T-helper 17 cell (primary cell): ENCODE measurements around the gene GPD1L. TPM values are rescaled to one million over a fixed set of nuclear protein-coding genes. Genes with fewer than 3 reads are reported as not detected.
"Not testable (repeated sequence)": the region's sequence is repeated elsewhere in the genome, so short reads cannot be mapped to it uniquely, and the experiment has no call there.

ENCODE experiments used
- ATAC-seq: fragments of 150-1000 bp; cut with Tn5 transposase; 2 replicates; pipeline ENCODE4 v1.10.0; 2021; ENCODE audit warnings: mild to moderate bottlenecking, moderate library complexity
- DNase-seq, 3 donors: peaks; one replicate each; pipeline versions ENCODE4 v3.0.0 to v3.0.0-alpha.2; 2020 to 2021
- H3K9me3 ChIP-seq: one replicate; pipeline ENCODE4 v1.7.0; 2013; ENCODE audit warnings: low read length, mild to moderate bottlenecking; ENCODE audit not compliant: control insufficient read depth, poor library complexity, severe bottlenecking
- H3K27ac Mint-ChIP-seq: one replicate; pipeline ENCODE4 v1.8.0; 2022; ENCODE audit warnings: mild to moderate bottlenecking, moderate library complexity, mixed read lengths
- H3K27me3 Mint-ChIP-seq: one replicate; pipeline ENCODE4 v1.8.0; 2022; ENCODE audit warnings: mixed read lengths
- H3K36me3 Mint-ChIP-seq: one replicate; pipeline ENCODE4 v1.8.0; 2022; ENCODE audit warnings: low read depth, mixed read lengths
- H3K4me1 Mint-ChIP-seq: one replicate; pipeline ENCODE4 v1.8.0; 2022; ENCODE audit warnings: mild to moderate bottlenecking, mixed read lengths
- H3K4me3 Mint-ChIP-seq: one replicate; pipeline ENCODE4 v1.8.0; 2022; ENCODE audit warnings: mild to moderate bottlenecking, moderate library complexity, mixed read lengths
- total RNA-seq, 4 donors: library from RNA in 2 of 4; stranded (reverse) in 2 of 4; gene quantifications; one replicate each; pipeline ENCODE4 v1.2.3 and lab custom pipeline; 2022 to 2026

GPD1L gene
- total RNA-seq, 2 donors from 2014 or later: 24.1 to 32.6 TPM

GRCh38 chr3:32089476-32089875, 16.9 kb upstream of the GPD1L start:
- Mint-ChIP-seq H3K4me1 (peaks cover 9% of the 10 kb centered on the region), H3K36me3 (no peaks in the 10 kb centered on the region), H3K27me3 (peaks cover 8% of the 10 kb centered on the region), H3K4me3 (no peak overlapping the region), H3K27ac (no peak overlapping the region)
- ATAC-seq: no peak
- no peaks in the 10 kb centered on the region for H3K9me3 ChIP-seq
- no peak for DNase-seq

DNA sequence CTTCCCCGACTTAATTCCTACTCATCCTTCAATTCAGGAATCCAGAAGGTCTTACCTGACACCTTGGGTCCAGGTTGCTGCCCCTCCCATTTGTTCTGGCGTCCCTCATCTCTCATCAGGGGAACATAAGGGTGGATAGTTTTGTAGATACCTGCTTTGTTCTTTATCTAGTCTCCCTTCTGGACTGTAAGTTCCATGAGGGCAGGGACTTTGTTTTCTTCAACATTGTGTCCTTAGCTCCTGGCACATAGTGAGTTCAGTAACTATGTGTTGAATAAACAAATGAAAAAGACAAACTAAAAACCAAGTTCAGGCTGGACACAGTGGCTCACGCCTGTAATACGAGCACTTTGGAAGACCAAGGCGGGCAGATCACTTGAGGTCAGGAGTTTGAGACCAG, 13.2 kb upstream of the GPD1L start:
- ATAC-seq: no peak
- Mint-ChIP-seq H3K4me1 (peaks cover 9% of the 10 kb centered on the region), H3K36me3 (no peaks in the 10 kb centered on the region), H3K27me3 (peaks cover 14% of the 10 kb centered on the region), H3K4me3 (no peak overlapping the region), H3K27ac (peak overlapping the region; percentile 76)
- DNase-seq: no peak
- no peaks in the 10 kb centered on the region for H3K9me3 ChIP-seq

DNA sequence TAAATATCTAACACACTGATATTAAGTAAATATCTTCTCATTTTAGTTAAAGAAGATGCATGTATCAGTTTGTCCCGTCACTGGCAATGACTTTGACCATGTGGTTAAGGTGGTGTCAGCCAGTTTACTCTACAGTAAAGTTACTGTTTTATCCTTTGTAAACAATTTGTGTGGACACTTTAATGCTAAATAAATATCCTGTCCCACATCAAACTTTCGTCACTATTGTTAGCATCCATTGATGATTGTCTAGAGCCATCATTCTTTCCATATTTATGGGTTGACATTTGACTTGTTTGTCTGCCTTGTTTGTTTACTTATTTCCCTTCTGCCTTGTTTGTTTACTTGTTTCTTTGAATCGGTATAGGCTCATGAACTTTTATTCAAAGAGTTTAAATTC, 11.0 kb upstream of the GPD1L start:
- Mint-ChIP-seq H3K27ac (no peak overlapping the region), H3K4me3 (no peak overlapping the region), H3K36me3 (no peaks in the 10 kb centered on the region), H3K27me3 (peaks cover 14% of the 10 kb centered on the region), H3K4me1 (peaks cover 9% of the 10 kb centered on the region)
- no peaks in the 10 kb centered on the region for H3K9me3 ChIP-seq
- no peak for ATAC-seq
- no peak for DNase-seq

GRCh38 chr3:32097768-32098167, 8.7 kb upstream of the GPD1L start:
- Mint-ChIP-seq H3K4me3 (no peak overlapping the region), H3K27ac (no peak overlapping the region), H3K27me3 (peaks cover 11% of the 10 kb centered on the region), H3K36me3 (no peaks in the 10 kb centered on the region), H3K4me1 (no peaks in the 10 kb centered on the region)
- ATAC-seq (no peak), DNase-seq (no peak)
- H3K9me3 ChIP-seq: no peaks in the 10 kb centered on the region

DNA sequence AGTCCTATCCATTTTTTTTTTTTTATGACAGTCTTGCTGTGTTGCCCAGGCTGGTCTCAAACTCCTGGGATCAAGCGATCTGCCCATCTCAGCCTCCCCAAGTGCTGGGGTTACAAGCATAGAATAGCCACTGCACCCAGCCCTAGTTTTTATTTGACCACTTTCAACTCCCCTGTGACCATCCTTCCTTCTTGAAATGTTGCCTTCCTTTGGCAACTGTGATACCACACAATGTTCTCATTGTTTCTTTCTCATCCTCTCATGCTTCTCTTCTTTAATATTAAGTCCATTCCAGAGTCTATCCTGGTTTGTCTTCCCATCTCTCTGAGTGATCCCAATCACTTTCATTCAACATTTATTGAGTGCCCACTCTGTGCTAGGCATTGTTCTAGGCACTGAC, 7.9 kb upstream of the GPD1L start:
- H3K4me3 Mint-ChIP-seq: no peak overlapping the region
- H3K27ac Mint-ChIP-seq: no peak overlapping the region
- H3K27me3 Mint-ChIP-seq: peaks cover 5% of the 10 kb centered on the region
- no peaks in the 10 kb centered on the region for H3K4me1 Mint-ChIP-seq
- no peaks in the 10 kb centered on the region for H3K9me3 ChIP-seq
- ATAC-seq: no peak
- no peaks in the 10 kb centered on the region for H3K36me3 Mint-ChIP-seq
- no peak for DNase-seq

- DNase-seq (no peak), ATAC-seq (no peak)
- H3K36me3 Mint-ChIP-seq: no peaks in the 10 kb centered on the region
- H3K4me1 Mint-ChIP-seq: no peaks in the 10 kb centered on the region
- H3K27ac Mint-ChIP-seq: no peak overlapping the region
- no peaks in the 10 kb centered on the region for H3K9me3 ChIP-seq
- H3K4me3 Mint-ChIP-seq: no peak overlapping the region
- peaks cover 5% of the 10 kb centered on the region for H3K27me3 Mint-ChIP-seq
Measured at GRCh38 chr3:32100465-32100864, 6.0 kb upstream of the GPD1L start.

GRCh38 chr3:32102289-32102688, 4.1 kb upstream of the GPD1L start:
- Mint-ChIP-seq H3K27me3 (no peaks in the 10 kb centered on the region), H3K36me3 (no peaks in the 10 kb centered on the region), H3K4me1 (peaks cover 8% of the 10 kb centered on the region), H3K27ac (no peak overlapping the region), H3K4me3 (no peak overlapping the region)
- ATAC-seq (no peak), DNase-seq (no peak)
- H3K9me3 ChIP-seq: no peaks in the 10 kb centered on the region

GRCh38 chr3:32104492-32104891, 1.9 kb upstream of the GPD1L start:
- no peaks in the 10 kb centered on the region for H3K9me3 ChIP-seq
- H3K27me3 Mint-ChIP-seq: no peaks in the 10 kb centered on the region
- no peak overlapping the region for H3K27ac Mint-ChIP-seq
- no peak overlapping the region for H3K4me3 Mint-ChIP-seq
- DNase-seq (no peak), ATAC-seq (no peak)
- H3K36me3 Mint-ChIP-seq: no peaks in the 10 kb centered on the region
- H3K4me1 Mint-ChIP-seq: peaks cover 16% of the 10 kb centered on the region

GRCh38 chr3:32105291-32106131, 909 bp upstream of the GPD1L start:
- peaks cover 21% of the 10 kb centered on the region for H3K4me1 Mint-ChIP-seq
- no peaks in the 10 kb centered on the region for H3K9me3 ChIP-seq
- peak overlapping the region; percentile 95 for H3K4me3 Mint-ChIP-seq
- no peak for DNase-seq
- H3K36me3 Mint-ChIP-seq: no peaks in the 10 kb centered on the region
- no peak for ATAC-seq
- no peaks in the 10 kb centered on the region for H3K27me3 Mint-ChIP-seq
- no peak overlapping the region for H3K27ac Mint-ChIP-seq

DNA sequence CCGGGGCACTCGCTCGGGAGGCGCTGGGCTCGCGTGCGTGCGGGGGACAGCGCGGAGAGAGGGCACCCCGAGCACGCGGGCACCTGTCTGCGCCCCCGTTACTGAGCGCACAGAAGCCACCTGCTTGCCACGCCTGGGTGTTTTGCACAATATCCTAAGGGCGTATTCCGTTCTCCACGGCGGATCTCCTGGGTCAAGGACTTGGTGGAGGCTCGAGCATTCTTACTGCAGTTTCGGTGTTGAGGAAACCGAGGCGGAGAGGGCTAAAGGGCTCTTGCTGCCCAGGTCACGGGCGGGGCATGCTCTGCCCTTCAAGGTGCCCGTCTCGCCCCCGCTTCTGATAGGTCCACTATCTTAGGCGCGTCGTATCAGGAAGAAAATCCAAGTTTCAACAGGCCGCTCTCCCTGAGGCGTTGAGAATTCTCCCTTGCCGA, 526 bp downstream of the GPD1L start:
- H3K27me3 Mint-ChIP-seq: no peaks in the 10 kb centered on the region
- peak overlapping the region; percentile 95 for H3K4me3 Mint-ChIP-seq
- H3K27ac Mint-ChIP-seq: peak overlapping the region; percentile 82
- ATAC-seq (no peak), DNase-seq (no peak)
- H3K4me1 Mint-ChIP-seq: peaks cover 27% of the 10 kb centered on the region
- no peaks in the 10 kb centered on the region for H3K36me3 Mint-ChIP-seq
- no peaks in the 10 kb centered on the region for H3K9me3 ChIP-seq

- H3K27ac Mint-ChIP-seq, H3K4me3 Mint-ChIP-seq, H3K27me3 Mint-ChIP-seq, H3K36me3 Mint-ChIP-seq, DNase-seq, H3K9me3 ChIP-seq, ATAC-seq: not testable (repeated sequence)
- H3K4me1 Mint-ChIP-seq: peaks cover 29% of the 10 kb centered on the region
Measured at GRCh38 chr3:32108224-32108623, 1.8 kb downstream of the GPD1L start.

- no peak overlapping the region for H3K27ac Mint-ChIP-seq
- DNase-seq: no peak
- H3K36me3 Mint-ChIP-seq: no peaks in the 10 kb centered on the region
- H3K27me3 Mint-ChIP-seq: no peaks in the 10 kb centered on the region
- peaks cover 39% of the 10 kb centered on the region for H3K4me1 Mint-ChIP-seq
- no peak overlapping the region for H3K4me3 Mint-ChIP-seq
- H3K9me3 ChIP-seq: no peaks in the 10 kb centered on the region
- ATAC-seq: no peak
Measured at GRCh38 chr3:32109256-32109655, 2.8 kb downstream of the GPD1L start.

- ATAC-seq: no peak
- Mint-ChIP-seq H3K27ac (no peak overlapping the region), H3K27me3 (no peaks in the 10 kb centered on the region), H3K4me3 (no peak overlapping the region), H3K4me1 (peaks cover 48% of the 10 kb centered on the region), H3K36me3 (no peaks in the 10 kb centered on the region)
- no peak for DNase-seq
- H3K9me3 ChIP-seq: no peaks in the 10 kb centered on the region
Measured at GRCh38 chr3:32110233-32110760, 3.9 kb downstream of the GPD1L start.

- H3K27me3 Mint-ChIP-seq: no peaks in the 10 kb centered on the region
- H3K9me3 ChIP-seq: no peaks in the 10 kb centered on the region
- DNase-seq (no peak), ATAC-seq (no peak)
- peak overlapping the region; percentile 97 for H3K27ac Mint-ChIP-seq
- no peak overlapping the region for H3K4me3 Mint-ChIP-seq
- H3K36me3 Mint-ChIP-seq: no peaks in the 10 kb centered on the region
- peaks cover 46% of the 10 kb centered on the region for H3K4me1 Mint-ChIP-seq
Measured at GRCh38 chr3:32111560-32111959, 5.1 kb downstream of the GPD1L start.
